SK-N-SH (cell line): ENCODE measurements around the gene HMX2. TPM values are rescaled to one million over a fixed set of nuclear protein-coding genes. Genes with fewer than 3 reads are reported as not detected.
"Not testable (repeated sequence)": the region's sequence is repeated elsewhere in the genome, so short reads cannot be mapped to it uniquely, and the experiment has no call there.

Source experiments
- CTCF ChIA-PET: fragments of 300-600, 350-600 bp; formaldehyde crosslinking; extraction: SDS; loops from one replicate; lab custom pipeline; 2021; lab: Yijun Ruan, JAX
- POLR2A ChIA-PET: fragments of 350-600 bp; sonication (Branson Sonifier 250); formaldehyde crosslinking; extraction: SDS; loops from one replicate; lab custom pipeline; 2020; ENCODE audit warnings: antibody characterized with exemption, inconsistent platforms; lab: Yijun Ruan, JAX
- DNase-seq: peaks from one replicate; pipeline ENCODE4 v3.0.0; 2012
- H2AFZ ChIP-seq: fragments of 200-600 bp; sonication (generic); 2 replicates; pipeline ENCODE4 v1.8.1; 2016; ENCODE audit warnings: antibody characterized with exemption, mild to moderate bottlenecking, low read depth
- H3F3A ChIP-seq: fragments of 200-600 bp; sonication (generic); replicated peaks from 2 replicates; pipeline ENCODE3; 2016; ENCODE audit warnings: antibody characterized with exemption, mild to moderate bottlenecking; ENCODE audit not compliant: insufficient read depth
- H3K27ac ChIP-seq, 2 experiments: fragments of 200-500 bp in 1 of 2; fragments of 200-600 bp in 1 of 2; sonication (Bioruptor generic) in 1 of 2; sonication (generic), shearing (Covaris generic) in 1 of 2; 2 replicates each; pipeline versions ENCODE4 v1.5.1 to v1.6.1; 2014 to 2016; ENCODE audit warnings: low read depth in 2 of 2, inconsistent platforms in 1 of 2, low read length in 1 of 2, mild to moderate bottlenecking in 1 of 2, mixed read lengths in 1 of 2
- H3K27me3 ChIP-seq: fragments of 200-600 bp; sonication (generic), shearing (Covaris generic); 2 replicates; pipeline ENCODE4 v1.6.1; 2016; ENCODE audit warnings: mixed run types; ENCODE audit not compliant: insufficient read depth
- H3K36me3 ChIP-seq, 2 experiments: fragments of 200-500 bp in 1 of 2; fragments of 200-600 bp in 1 of 2; sonication (Bioruptor generic) in 1 of 2; sonication (generic) in 1 of 2; replicated peaks in 1 of 2; 2 replicates each; pipeline versions ENCODE3 to v1.5.1; 2014 to 2016; ENCODE audit warnings: low read length in 1 of 2, mild to moderate bottlenecking in 1 of 2; ENCODE audit not compliant: insufficient read depth in 2 of 2, control insufficient read depth in 1 of 2
- H3K4me1 ChIP-seq, 2 experiments: fragments of 200-500 bp in 1 of 2; fragments of 200-600 bp in 1 of 2; sonication (Bioruptor generic) in 1 of 2; sonication (generic), shearing (Covaris generic) in 1 of 2; 2 replicates each; pipeline versions ENCODE4 v1.5.1 to v1.6.1; 2014 to 2016; ENCODE audit warnings: low read depth in 1 of 2, low read length in 1 of 2, mixed run types in 1 of 2; ENCODE audit not compliant: insufficient read depth in 2 of 2, control insufficient read depth in 1 of 2
- H3K4me2 ChIP-seq: fragments of 200-600 bp; sonication (generic), shearing (Covaris generic); 2 replicates; pipeline ENCODE4 v1.6.1; 2017; ENCODE audit warnings: mixed run types
- H3K4me3 ChIP-seq, 2 experiments: fragments of 200-500 bp in 1 of 2; fragments of 200-600 bp in 1 of 2; sonication (Bioruptor generic) in 1 of 2; sonication (generic), shearing (Covaris generic) in 1 of 2; 2 replicates each; pipeline versions ENCODE4 v1.5.1 to v1.8.1; 2014 to 2016; ENCODE audit warnings: low read depth in 2 of 2, inconsistent platforms in 1 of 2, low read length in 1 of 2, mild to moderate bottlenecking in 1 of 2, mixed read lengths in 1 of 2, moderate library complexity in 1 of 2
- H3K79me2 ChIP-seq: fragments of 200-600 bp; sonication (generic); 2 replicates; pipeline ENCODE4 v1.8.1; 2017; ENCODE audit warnings: mild to moderate bottlenecking; ENCODE audit not compliant: insufficient read depth
- H3K9ac ChIP-seq: fragments of 200-600 bp; sonication (generic); 2 replicates; pipeline ENCODE4 v1.6.1; 2017; ENCODE audit warnings: mixed run types
- H3K9me2 ChIP-seq: fragments of 200-600 bp; sonication (generic); 2 replicates; pipeline ENCODE4 v1.6.1; 2017; ENCODE audit warnings: mixed run types
- H3K9me3 ChIP-seq: fragments of 200-600 bp; sonication (generic); 2 replicates; pipeline ENCODE4 v1.6.1; 2017; ENCODE audit warnings: mixed run types, mild to moderate bottlenecking, moderate library complexity
- H4K20me1 ChIP-seq: fragments of 200-600 bp; sonication (generic); 2 replicates; pipeline ENCODE4 v1.6.1; 2017; ENCODE audit warnings: mild to moderate bottlenecking, mixed run types; ENCODE audit not compliant: insufficient read depth
- EP300 ChIP-seq, 2 experiments: IDR thresholded peaks; 2 replicates each; pipeline versions ENCODE4 v1.4.0 to v1.6.1; 2012; ENCODE audit warnings: borderline replicate concordance in 1 of 2, low read depth in 1 of 2, low read length in 1 of 2
- FOSL2 ChIP-seq: IDR thresholded peaks from 2 replicates; pipeline ENCODE4 v1.4.0; 2012; ENCODE audit warnings: low read depth, mild to moderate bottlenecking, moderate library complexity, borderline replicate concordance
- FOXM1 ChIP-seq: IDR thresholded peaks from 2 replicates; pipeline ENCODE4 v1.4.0; 2012; ENCODE audit warnings: low read depth, mild to moderate bottlenecking
- NFIC ChIP-seq: IDR thresholded peaks from 2 replicates; pipeline ENCODE4 v1.4.0; 2012; ENCODE audit warnings: borderline replicate concordance
- NRF1 ChIP-seq: IDR thresholded peaks from 2 replicates; pipeline ENCODE4 v1.6.1; 2012; ENCODE audit warnings: low read depth, mild to moderate bottlenecking, low read length
- POLR2AphosphoS5 ChIP-seq: IDR thresholded peaks from 2 replicates; pipeline ENCODE4 v1.6.1; 2012; ENCODE audit warnings: low read depth, low read length
- RXRA ChIP-seq: IDR thresholded peaks from 2 replicates; pipeline ENCODE4 v1.4.0; 2012; ENCODE audit warnings: low read depth, mild to moderate bottlenecking, borderline replicate concordance
- SMC3 ChIP-seq: IDR thresholded peaks from 2 replicates; pipeline ENCODE4 v1.6.1; 2012; ENCODE audit warnings: low read depth, low read length, improper control_type of control experiment
- TAF1 ChIP-seq: IDR thresholded peaks from 2 replicates; pipeline ENCODE4 v1.6.1; 2012; ENCODE audit warnings: low read depth, mild to moderate bottlenecking, low read length, moderate library complexity, borderline replicate concordance
- TCF12 ChIP-seq: IDR thresholded peaks from 2 replicates; pipeline ENCODE4 v1.4.0; 2012
- TEAD4 ChIP-seq: IDR thresholded peaks from 2 replicates; pipeline ENCODE4 v1.4.0; 2012; ENCODE audit warnings: mild to moderate bottlenecking, borderline replicate concordance; ENCODE audit not compliant: insufficient read depth
- WGBS: methylation state at CpG from one replicate; pipeline ENCODE4 v1.1.6; 2017; ENCODE audit warnings: low lambda C conversion rate; 5-methylcytosine and 5-hydroxymethylcytosine counted together
- polyA plus RNA-seq, 3 experiments: library from polyadenylated mRNA; depleted of rRNA; stranded (reverse); fragments of >200 nt; gene quantifications; 2 replicates each; pipeline ENCODE4 v1.2.3, GENCODE V29; 2012
- TF ChIP-seq, protein P1 (sequence below): IDR thresholded peaks from 2 replicates; pipeline ENCODE4 v1.4.0; 2012; ENCODE audit warnings: low read depth, borderline replicate concordance
- TF ChIP-seq, protein P2 (sequence below): IDR thresholded peaks from 2 replicates; pipeline ENCODE4 v1.4.0; 2012; ENCODE audit warnings: low read depth, borderline replicate concordance
- TF ChIP-seq, protein P3 (sequence below): IDR thresholded peaks from 2 replicates; pipeline ENCODE4 v1.4.0; 2012; ENCODE audit warnings: low read depth
- TF ChIP-seq, protein P4 (sequence below): fragments of 200-600 bp; sonication (generic); IDR thresholded peaks from 2 replicates; pipeline ENCODE4 v1.6.1; 2017; ENCODE audit warnings: antibody characterized with exemption, mild to moderate bottlenecking, moderate library complexity

HMX2 gene
- polyA plus RNA-seq, 1 of the 3 experiments (the other 2 are of a cell fraction), result not detected

DNA sequence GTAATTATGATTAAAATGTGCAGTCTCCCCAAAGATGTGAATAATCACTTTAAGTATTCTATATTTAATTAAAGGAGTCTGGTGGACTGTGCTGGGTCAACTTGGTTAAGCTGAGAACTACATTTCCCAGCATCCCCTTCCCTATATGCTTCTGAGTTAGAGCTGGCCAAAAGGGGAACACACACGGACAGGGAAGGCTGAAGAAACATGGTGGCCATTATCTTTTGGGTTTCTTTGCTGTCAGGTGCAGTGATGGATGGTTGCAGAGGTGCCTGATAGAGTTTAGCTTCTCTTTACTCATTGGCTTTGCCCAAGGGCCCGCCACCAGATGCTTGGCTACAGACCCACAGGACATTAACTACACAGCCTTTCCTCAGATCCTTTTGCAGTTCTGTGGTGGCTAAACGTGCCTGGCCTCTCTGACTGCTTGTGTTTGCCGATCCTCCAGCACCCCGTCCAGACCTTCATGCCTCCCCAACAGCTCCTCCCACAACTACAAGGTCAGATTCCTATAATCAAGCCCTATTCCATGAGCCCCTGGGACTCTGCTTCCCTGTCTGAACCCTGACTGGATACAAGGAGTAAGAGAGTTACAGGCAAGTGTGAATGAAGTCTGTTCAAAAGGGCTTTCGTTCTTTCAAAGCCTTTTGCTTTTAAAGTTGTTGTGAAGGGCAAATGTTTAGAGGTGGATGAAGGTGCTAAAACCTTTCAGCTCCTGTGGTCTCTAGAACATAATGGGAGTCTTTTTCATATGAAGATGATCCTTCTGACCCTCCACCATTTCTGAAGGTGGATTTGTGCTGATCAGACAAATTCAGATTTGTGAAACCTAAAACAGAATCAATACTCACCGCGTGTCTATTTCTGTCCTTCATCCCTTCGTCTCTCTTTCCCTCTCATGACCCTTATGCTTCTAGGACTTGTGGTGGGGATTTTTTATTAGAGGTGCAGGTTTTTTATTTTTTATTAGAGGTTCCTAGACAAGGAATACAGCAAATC, 27.8 kb downstream of the HMX2 start:
- no peak for TF ChIP-seq TCF12
- TF ChIP-seq RXRA, result no peak
- no peak for TF ChIP-seq NFIC
- TF ChIP-seq TAF1, result no peak
- TF ChIP-seq, protein P1, sequence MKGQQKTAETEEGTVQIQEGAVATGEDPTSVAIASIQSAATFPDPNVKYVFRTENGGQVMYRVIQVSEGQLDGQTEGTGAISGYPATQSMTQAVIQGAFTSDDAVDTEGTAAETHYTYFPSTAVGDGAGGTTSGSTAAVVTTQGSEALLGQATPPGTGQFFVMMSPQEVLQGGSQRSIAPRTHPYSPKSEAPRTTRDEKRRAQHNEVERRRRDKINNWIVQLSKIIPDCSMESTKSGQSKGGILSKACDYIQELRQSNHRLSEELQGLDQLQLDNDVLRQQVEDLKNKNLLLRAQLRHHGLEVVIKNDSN, result no peak
- TF ChIP-seq EP300 (IDR thresholded peaks at IDR 0.05; ENCODE audit: borderline replicate concordance in 1 of 2, low read depth in 1 of 2, low read length in 1 of 2), result no peak
- TF ChIP-seq TEAD4, result no peak
- no peak for TF ChIP-seq POLR2AphosphoS5
- no peak for TF ChIP-seq FOXM1
- TF ChIP-seq, protein P2, sequence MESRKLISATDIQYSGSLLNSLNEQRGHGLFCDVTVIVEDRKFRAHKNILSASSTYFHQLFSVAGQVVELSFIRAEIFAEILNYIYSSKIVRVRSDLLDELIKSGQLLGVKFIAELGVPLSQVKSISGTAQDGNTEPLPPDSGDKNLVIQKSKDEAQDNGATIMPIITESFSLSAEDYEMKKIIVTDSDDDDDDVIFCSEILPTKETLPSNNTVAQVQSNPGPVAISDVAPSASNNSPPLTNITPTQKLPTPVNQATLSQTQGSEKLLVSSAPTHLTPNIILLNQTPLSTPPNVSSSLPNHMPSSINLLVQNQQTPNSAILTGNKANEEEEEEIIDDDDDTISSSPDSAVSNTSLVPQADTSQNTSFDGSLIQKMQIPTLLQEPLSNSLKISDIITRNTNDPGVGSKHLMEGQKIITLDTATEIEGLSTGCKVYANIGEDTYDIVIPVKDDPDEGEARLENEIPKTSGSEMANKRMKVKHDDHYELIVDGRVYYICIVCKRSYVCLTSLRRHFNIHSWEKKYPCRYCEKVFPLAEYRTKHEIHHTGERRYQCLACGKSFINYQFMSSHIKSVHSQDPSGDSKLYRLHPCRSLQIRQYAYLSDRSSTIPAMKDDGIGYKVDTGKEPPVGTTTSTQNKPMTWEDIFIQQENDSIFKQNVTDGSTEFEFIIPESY, result no peak
- no peak for TF ChIP-seq FOSL2
- no peak for TF ChIP-seq SMC3
- TF ChIP-seq, protein P3, sequence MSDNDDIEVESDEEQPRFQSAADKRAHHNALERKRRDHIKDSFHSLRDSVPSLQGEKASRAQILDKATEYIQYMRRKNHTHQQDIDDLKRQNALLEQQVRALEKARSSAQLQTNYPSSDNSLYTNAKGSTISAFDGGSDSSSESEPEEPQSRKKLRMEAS, result no peak
- TF ChIP-seq, protein P4, sequence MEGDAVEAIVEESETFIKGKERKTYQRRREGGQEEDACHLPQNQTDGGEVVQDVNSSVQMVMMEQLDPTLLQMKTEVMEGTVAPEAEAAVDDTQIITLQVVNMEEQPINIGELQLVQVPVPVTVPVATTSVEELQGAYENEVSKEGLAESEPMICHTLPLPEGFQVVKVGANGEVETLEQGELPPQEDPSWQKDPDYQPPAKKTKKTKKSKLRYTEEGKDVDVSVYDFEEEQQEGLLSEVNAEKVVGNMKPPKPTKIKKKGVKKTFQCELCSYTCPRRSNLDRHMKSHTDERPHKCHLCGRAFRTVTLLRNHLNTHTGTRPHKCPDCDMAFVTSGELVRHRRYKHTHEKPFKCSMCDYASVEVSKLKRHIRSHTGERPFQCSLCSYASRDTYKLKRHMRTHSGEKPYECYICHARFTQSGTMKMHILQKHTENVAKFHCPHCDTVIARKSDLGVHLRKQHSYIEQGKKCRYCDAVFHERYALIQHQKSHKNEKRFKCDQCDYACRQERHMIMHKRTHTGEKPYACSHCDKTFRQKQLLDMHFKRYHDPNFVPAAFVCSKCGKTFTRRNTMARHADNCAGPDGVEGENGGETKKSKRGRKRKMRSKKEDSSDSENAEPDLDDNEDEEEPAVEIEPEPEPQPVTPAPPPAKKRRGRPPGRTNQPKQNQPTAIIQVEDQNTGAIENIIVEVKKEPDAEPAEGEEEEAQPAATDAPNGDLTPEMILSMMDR, result no peak
- no peak for TF ChIP-seq NRF1
- WGBS, result 87% methylated on average over 9 of the region's 9 CpGs
- no peaks in the 10 kb centered on the region for H3K27me3 ChIP-seq
- no peak overlapping the region for H3K4me3 ChIP-seq
- CTCF ChIA-PET, result interaction anchor here (1.0 to 2.8 kb wide), 4 partner anchors 9 to 205 kb away, joined by 4 to 12 read pairs (median 9); no protein-coding TSS in a partner anchor
- no peak overlapping the region for H3K27ac ChIP-seq
- H3K4me1 ChIP-seq, result no peaks in the 10 kb centered on the region
- H3K9me2 ChIP-seq, result no peaks in the 10 kb centered on the region
- no peak overlapping the region for H3K4me2 ChIP-seq
- H3F3A ChIP-seq, result peaks cover 2% of the 10 kb centered on the region
- POLR2A ChIA-PET, result no interaction called here
- H3K9ac ChIP-seq, result no peak overlapping the region
- H3K79me2 ChIP-seq, result peaks cover 23% of the 10 kb centered on the region; the same call in 1 of the 2 replicates
- peaks cover 17 to 40% of the 10 kb centered on the region in 2 experiments for H3K36me3 ChIP-seq
- no peaks in the 10 kb centered on the region for H4K20me1 ChIP-seq
- DNase-seq, result no peak
- no peak overlapping the region for H2AFZ ChIP-seq
- no peaks in the 10 kb centered on the region for H3K9me3 ChIP-seq

DNA sequence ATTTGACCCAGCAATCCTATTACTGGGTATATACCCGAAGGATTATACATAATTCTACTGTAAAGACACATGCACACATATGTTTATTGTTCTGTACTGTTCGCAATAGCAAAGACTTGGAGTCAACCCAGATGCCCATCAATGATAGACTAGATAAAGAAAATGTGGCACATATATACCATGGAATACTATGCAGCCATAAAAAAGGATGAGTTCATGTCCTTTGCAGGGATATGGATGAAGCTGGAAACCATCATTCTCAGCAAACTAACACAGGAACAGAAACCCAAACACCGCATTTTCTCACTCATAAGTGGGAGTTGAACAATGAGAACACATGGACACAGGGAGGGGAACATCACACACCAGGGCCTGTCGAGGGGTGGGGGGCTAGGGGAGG, 30.5 kb downstream of the HMX2 start:
- H2AFZ ChIP-seq, H3K27me3 ChIP-seq, H3F3A ChIP-seq, DNase-seq, H3K4me1 ChIP-seq, H3K4me2 ChIP-seq, H3K9ac ChIP-seq, POLR2A ChIA-PET, H3K79me2 ChIP-seq, H4K20me1 ChIP-seq, H3K4me3 ChIP-seq, H3K9me2 ChIP-seq, H3K27ac ChIP-seq, CTCF ChIA-PET: not testable (repeated sequence)
- Histone ChIP-seq H3K9me3 (peaks cover 14% of the 10 kb centered on the region), H3K36me3 (peaks cover 28% of the 10 kb centered on the region in 2 experiments)
- 92% methylated on average over 4 of the region's 4 CpGs for WGBS
